Astrocyte (in vitro differentiated cells and primary cell): ENCODE results near the gene HOXD11. TPM values are rescaled to one million over a fixed set of nuclear protein-coding genes. Genes with fewer than 3 reads are reported as not detected.

Experiments used
- DNase-seq: peaks from one replicate; pipeline ENCODE4 v3.0.0-alpha.2; 2010; ENCODE audit warnings: low read depth
- FAIRE-seq: peaks from 2 replicates; lab custom pipeline; 2011; peaks lifted over from hg19 to GRCh38; lab: Jason Lieb, UNC
- H2AFZ ChIP-seq: 2 replicates; pipeline ENCODE4 v1.6.0; 2012; ENCODE audit warnings: low read depth, low read length, inconsistent platforms
- H3K27ac ChIP-seq: 2 replicates; pipeline ENCODE4 v1.5.1; 2011; ENCODE audit warnings: low read depth, low read length, inconsistent platforms
- H3K27me3 ChIP-seq: 2 replicates; pipeline ENCODE4 v1.6.0; 2011; ENCODE audit warnings: low read length, inconsistent platforms; ENCODE audit not compliant: insufficient read depth
- H3K36me3 ChIP-seq: 2 replicates; pipeline ENCODE4 v1.5.1; 2011; ENCODE audit warnings: low read length, inconsistent platforms; ENCODE audit not compliant: insufficient read depth
- H3K4me1 ChIP-seq: 2 replicates; pipeline ENCODE4 v1.5.1; 2011; ENCODE audit warnings: low read length, inconsistent platforms; ENCODE audit not compliant: insufficient read depth
- H3K4me2 ChIP-seq: 2 replicates; pipeline ENCODE4 v1.6.0; 2012; ENCODE audit warnings: low read length, inconsistent platforms
- H3K4me3 ChIP-seq: 2 replicates; pipeline ENCODE4 v1.5.1; 2011; ENCODE audit warnings: low read depth, mild to moderate bottlenecking, low read length, inconsistent platforms; ENCODE audit not compliant: insufficient read depth
- H3K79me2 ChIP-seq: 2 replicates; pipeline ENCODE4 v1.6.0; 2012; ENCODE audit warnings: mild to moderate bottlenecking, low read length, inconsistent platforms; ENCODE audit not compliant: insufficient read depth
- H3K9ac ChIP-seq: 2 replicates; pipeline ENCODE4 v1.6.0; 2012; ENCODE audit warnings: mild to moderate bottlenecking, low read length, inconsistent platforms
- H3K9me3 ChIP-seq: 2 replicates; pipeline ENCODE4 v1.5.1; 2012; ENCODE audit warnings: low read depth, mild to moderate bottlenecking, low read length, inconsistent platforms; ENCODE audit not compliant: insufficient read depth
- H4K20me1 ChIP-seq: 2 replicates; pipeline ENCODE4 v1.6.0; 2012; ENCODE audit warnings: low read length, inconsistent platforms; ENCODE audit not compliant: insufficient read depth
- H3K27ac Mint-ChIP-seq: one replicate; pipeline ENCODE4 v1.8.0; 2021; ENCODE audit warnings: mild to moderate bottlenecking, mixed read lengths; ENCODE audit not compliant: unreplicated experiment
- H3K27me3 Mint-ChIP-seq: one replicate; pipeline ENCODE4 v1.8.0; 2021; ENCODE audit warnings: low read depth, mixed read lengths; ENCODE audit not compliant: unreplicated experiment
- H3K36me3 Mint-ChIP-seq: one replicate; pipeline ENCODE4 v1.8.0; 2021; ENCODE audit warnings: low read depth, mixed read lengths; ENCODE audit not compliant: unreplicated experiment
- H3K4me1 Mint-ChIP-seq: one replicate; pipeline ENCODE4 v1.8.0; 2021; ENCODE audit warnings: low read depth, mixed read lengths; ENCODE audit not compliant: unreplicated experiment
- H3K4me3 Mint-ChIP-seq: one replicate; pipeline ENCODE4 v1.8.0; 2021; ENCODE audit warnings: mild to moderate bottlenecking, moderate library complexity, mixed read lengths; ENCODE audit not compliant: unreplicated experiment
- H3K9me3 Mint-ChIP-seq: one replicate; pipeline ENCODE4 v1.8.0; 2021; ENCODE audit warnings: mild to moderate bottlenecking, mixed read lengths; ENCODE audit not compliant: unreplicated experiment
- CTCF ChIP-seq: IDR thresholded peaks from 2 replicates; pipeline ENCODE4 v1.5.1; 2011; ENCODE audit warnings: low read depth, mild to moderate bottlenecking, inconsistent platforms, low read length, moderate library complexity; ENCODE audit not compliant: insufficient read depth
- EZH2 ChIP-seq: IDR thresholded peaks from 2 replicates; pipeline ENCODE4 v1.6.1; 2012; ENCODE audit warnings: mild to moderate bottlenecking, low read length, inconsistent platforms; ENCODE audit not compliant: insufficient read depth
- total RNA-seq: library from RNA; stranded (reverse); gene quantifications from 2 replicates; pipeline ENCODE4 v1.2.1, GENCODE V29; 2021

Gene HOXD11
- total RNA-seq, 1 donor from 2014 or later = not detected

- no peaks in the 10 kb centered on the region for H3K79me2 ChIP-seq
Observed at GRCh38 chr2:176121190-176122051, 14.3 kb downstream of the HOXD11 start.

GRCh38 chr2:176122052-176122682 lies 15.1 kb downstream of the HOXD11 start:
- peaks cover 31% of the 10 kb centered on the region for H3K9me3 Mint-ChIP-seq

More at GRCh38 chr2:176121190-176122051, 14.3 kb downstream of the HOXD11 start:
- H2AFZ ChIP-seq = no peak overlapping the region
- peaks cover 5% of the 10 kb centered on the region for H3K36me3 Mint-ChIP-seq
- H3K27me3 ChIP-seq = peaks cover 99% of the 10 kb centered on the region
- no peak for FAIRE-seq
- H3K27me3 Mint-ChIP-seq = peaks cover 78% of the 10 kb centered on the region
- no peak for TF ChIP-seq EZH2
- no peak for TF ChIP-seq CTCF
- no peaks in the 10 kb centered on the region for H3K4me1 Mint-ChIP-seq
- H3K27ac Mint-ChIP-seq = no peak overlapping the region
- H4K20me1 ChIP-seq = no peaks in the 10 kb centered on the region
- no peaks in the 10 kb centered on the region for H3K36me3 ChIP-seq
- H3K9me3 ChIP-seq = peaks cover 8% of the 10 kb centered on the region
- no peak overlapping the region for H3K4me3 Mint-ChIP-seq
- peaks cover 38% of the 10 kb centered on the region for H3K9me3 Mint-ChIP-seq
- H3K4me1 ChIP-seq = peaks cover 8% of the 10 kb centered on the region
- no peak overlapping the region for H3K4me2 ChIP-seq
- DNase-seq = no peak
- H3K4me3 ChIP-seq = no peak overlapping the region
- no peak overlapping the region for H3K27ac ChIP-seq
- H3K9ac ChIP-seq = no peak overlapping the region

More at GRCh38 chr2:176122052-176122682, 15.1 kb downstream of the HOXD11 start:
- peak overlapping the region; percentile 67 for H3K4me2 ChIP-seq
- DNase-seq = no peak
- H3K36me3 ChIP-seq = no peaks in the 10 kb centered on the region
- no peak overlapping the region for H3K4me3 Mint-ChIP-seq
- H3K9ac ChIP-seq = no peak overlapping the region
- peaks cover 2% of the 10 kb centered on the region for H3K36me3 Mint-ChIP-seq
- no peaks in the 10 kb centered on the region for H4K20me1 ChIP-seq
- TF ChIP-seq EZH2 (peak; percentile 86), CTCF (no peak)
- peaks cover 8% of the 10 kb centered on the region for H3K4me1 ChIP-seq
- H3K27ac ChIP-seq = no peak overlapping the region
- H3K27ac Mint-ChIP-seq = no peak overlapping the region
- H3K4me1 Mint-ChIP-seq = no peaks in the 10 kb centered on the region
- H3K9me3 ChIP-seq = peaks cover 3% of the 10 kb centered on the region
- peaks cover 78% of the 10 kb centered on the region for H3K27me3 Mint-ChIP-seq
- FAIRE-seq = no peak
- no peak overlapping the region for H3K4me3 ChIP-seq
- H3K79me2 ChIP-seq = no peaks in the 10 kb centered on the region
- H2AFZ ChIP-seq = no peak overlapping the region
- peaks cover 99% of the 10 kb centered on the region for H3K27me3 ChIP-seq
